Neural progenitor cell (in vitro differentiated cells): ENCODE measurements around the gene MMP17.

Source experiments
- CTCF ChIP-seq: fragments of 200-600 bp; sonication (generic); IDR thresholded peaks from 2 replicates; pipeline ENCODE4 v1.5.1; 2017; ENCODE audit warnings: antibody characterized with exemption, mild to moderate bottlenecking
- EZH2phosphoT487 ChIP-seq: fragments of 200-600 bp; sonication (generic); IDR thresholded peaks from 2 replicates; pipeline ENCODE4 v1.6.1; 2017; ENCODE audit warnings: antibody characterized with exemption

- no peak for TF ChIP-seq CTCF
- no peak for TF ChIP-seq EZH2phosphoT487
Measured at GRCh38 chr12:131885543-131886057, 57.4 kb downstream of the MMP17 start.
